IMR-90 (cell line): ENCODE measurements around the gene MLNR.

Source experiments
- CTCF ChIP-seq: conservative IDR thresholded peaks from 2 replicates; pipeline ENCODE4 v1.5.1; 2012; ENCODE audit warnings: mild to moderate bottlenecking, low read depth, low read length, improper control_type of control experiment
- POLR2A ChIP-seq: IDR thresholded peaks from 2 replicates; pipeline ENCODE4 v1.6.1; 2012; ENCODE audit warnings: mild to moderate bottlenecking, low read depth, low read length

DNA sequence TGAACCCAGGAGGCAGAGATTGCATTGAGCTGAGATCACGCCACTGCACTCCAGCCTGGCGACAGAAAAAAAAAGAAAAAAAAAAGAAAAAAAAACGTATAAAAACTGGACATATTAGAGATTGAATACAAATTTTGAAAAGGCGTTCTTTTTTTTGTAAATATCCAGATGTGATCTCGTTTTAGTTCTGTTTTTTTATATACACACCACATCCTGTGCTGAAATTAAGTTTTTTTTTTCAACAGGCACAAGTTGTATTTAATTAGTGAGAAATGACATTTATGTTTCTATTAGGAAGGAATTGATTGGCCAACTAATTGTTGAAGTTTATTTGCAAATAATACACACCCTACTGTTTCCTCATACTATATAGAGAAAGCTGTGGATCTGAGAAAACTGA, 31.2 kb downstream of the MLNR start:
- no peak for TF ChIP-seq CTCF
- no peak for TF ChIP-seq POLR2A
